Measurements from ENCODE around the gene EP300.
"Not testable (repeated sequence)": the region's sequence is repeated elsewhere in the genome, so short reads cannot be mapped to it uniquely, and the experiment has no call there.

EP300 gene

GRCh38 chr22:41127451-41127850 is 35.1 kb downstream of the EP300 start:
- TF ChIP-seq CTCF (conservative IDR thresholded peaks at IDR 0.05; ENCODE audit: low read depth, low read length) = no peak
- H3K79me2 ChIP-seq (ENCODE audit: insufficient read depth, low read depth) = peaks cover 22% of the 10 kb centered on the region; the same call in 1 of the 2 replicates
- no peak overlapping the region for H2AFZ ChIP-seq (ENCODE audit: low read depth)
- H3K9ac ChIP-seq = no peak overlapping the region
- no peaks in the 10 kb centered on the region for H4K20me1 ChIP-seq (ENCODE audit: insufficient read depth)
- H3K27ac ChIP-seq = no peak overlapping the region
- H3K4me2 ChIP-seq = no peak overlapping the region
- no peaks in the 10 kb centered on the region for H3K4me1 ChIP-seq (ENCODE audit: low read depth, poor library complexity, severe bottlenecking)
- H3K4me3 ChIP-seq (IDR thresholded peaks at IDR 0.05; ENCODE audit: insufficient read depth, low read depth, low read length) = no peak overlapping the region
- no peaks in the 10 kb centered on the region for H3K27me3 ChIP-seq (ENCODE audit: insufficient read depth, low read depth)
- peaks cover 4% of the 10 kb centered on the region; the same call in 1 of the 2 replicates for H3K36me3 ChIP-seq (ENCODE audit: insufficient read depth)

- no peak overlapping the region for H3K27ac ChIP-seq
- H3K9ac ChIP-seq = no peak overlapping the region
- TF ChIP-seq CTCF (conservative IDR thresholded peaks at IDR 0.05; ENCODE audit: low read depth, low read length) = no peak
- no peaks in the 10 kb centered on the region for H4K20me1 ChIP-seq (ENCODE audit: insufficient read depth)
- peaks cover 6% of the 10 kb centered on the region for H3K4me1 ChIP-seq (ENCODE audit: low read depth, poor library complexity, severe bottlenecking)
- H3K4me3 ChIP-seq (IDR thresholded peaks at IDR 0.05; ENCODE audit: insufficient read depth, low read depth, low read length) = no peak overlapping the region
- H2AFZ ChIP-seq (ENCODE audit: low read depth) = no peak overlapping the region
- no peaks in the 10 kb centered on the region for H3K27me3 ChIP-seq (ENCODE audit: insufficient read depth, low read depth)
- peaks cover 11% of the 10 kb centered on the region; the same call in 1 of the 2 replicates for H3K79me2 ChIP-seq (ENCODE audit: insufficient read depth, low read depth)
- no peak overlapping the region for H3K4me2 ChIP-seq
- peaks cover 4% of the 10 kb centered on the region; the same call in 1 of the 2 replicates for H3K36me3 ChIP-seq (ENCODE audit: insufficient read depth)
Measured at GRCh38 chr22:41128606-41129005, 36.2 kb downstream of the EP300 start.

GRCh38 chr22:41132550-41132949 is 40.2 kb downstream of the EP300 start:
- no peak overlapping the region for H3K27ac ChIP-seq
- no peaks in the 10 kb centered on the region for H3K27me3 ChIP-seq (ENCODE audit: insufficient read depth, low read depth)
- H3K36me3 ChIP-seq (ENCODE audit: insufficient read depth) = peaks cover 8% of the 10 kb centered on the region; the same call in 1 of the 2 replicates
- no peak for TF ChIP-seq CTCF (conservative IDR thresholded peaks at IDR 0.05; ENCODE audit: low read depth, low read length)
- H3K4me1 ChIP-seq (ENCODE audit: low read depth, poor library complexity, severe bottlenecking) = peaks cover 8% of the 10 kb centered on the region
- H2AFZ ChIP-seq (ENCODE audit: low read depth) = no peak overlapping the region
- no peak overlapping the region for H3K9ac ChIP-seq
- no peak overlapping the region for H3K4me3 ChIP-seq (IDR thresholded peaks at IDR 0.05; ENCODE audit: insufficient read depth, low read depth, low read length)
- no peaks in the 10 kb centered on the region for H4K20me1 ChIP-seq (ENCODE audit: insufficient read depth)
- H3K4me2 ChIP-seq = no peak overlapping the region
- peaks cover 8% of the 10 kb centered on the region; the same call in 1 of the 2 replicates for H3K79me2 ChIP-seq (ENCODE audit: insufficient read depth, low read depth)

- no peak overlapping the region for H3K27ac ChIP-seq
- no peaks in the 10 kb centered on the region; the same call in 1 of the 2 replicates for H4K20me1 ChIP-seq (ENCODE audit: insufficient read depth)
- H3K79me2 ChIP-seq (ENCODE audit: insufficient read depth, low read depth) = no peaks in the 10 kb centered on the region
- H3K9ac ChIP-seq = no peak overlapping the region
- H3K4me2 ChIP-seq = no peak overlapping the region
- H3K4me1 ChIP-seq (ENCODE audit: low read depth, poor library complexity, severe bottlenecking) = no peaks in the 10 kb centered on the region
- H3K36me3 ChIP-seq (ENCODE audit: insufficient read depth) = peaks cover 18% of the 10 kb centered on the region; the same call in 1 of the 2 replicates
- no peak for TF ChIP-seq CTCF (conservative IDR thresholded peaks at IDR 0.05; ENCODE audit: low read depth, low read length)
- no peak overlapping the region for H2AFZ ChIP-seq (ENCODE audit: low read depth)
- H3K27me3 ChIP-seq (ENCODE audit: insufficient read depth, low read depth) = no peaks in the 10 kb centered on the region
- H3K4me3 ChIP-seq (IDR thresholded peaks at IDR 0.05; ENCODE audit: insufficient read depth, low read depth, low read length) = no peak overlapping the region
Measured at GRCh38 chr22:41140365-41140957, 48.1 kb downstream of the EP300 start.

- H3K36me3 ChIP-seq (ENCODE audit: insufficient read depth) = peaks cover 28% of the 10 kb centered on the region; the same call in 1 of the 2 replicates
- not testable (repeated sequence) for H3K79me2 ChIP-seq (ENCODE audit: insufficient read depth, low read depth); H2AFZ ChIP-seq (ENCODE audit: low read depth)
Measured at GRCh38 chr22:41145921-41146320, 53.5 kb downstream of the EP300 start.

More at GRCh38 chr22:41145921-41146320, 53.5 kb downstream of the EP300 start:
- H3K9ac ChIP-seq; H3K4me3 ChIP-seq (IDR thresholded peaks at IDR 0.05; ENCODE audit: insufficient read depth, low read depth, low read length); H3K27me3 ChIP-seq (ENCODE audit: insufficient read depth, low read depth); H3K4me2 ChIP-seq; H4K20me1 ChIP-seq (ENCODE audit: insufficient read depth); H3K4me1 ChIP-seq (ENCODE audit: low read depth, poor library complexity, severe bottlenecking); H3K27ac ChIP-seq: not testable (repeated sequence)
